ENCODE measurements around the gene ACAN. TPM values are rescaled to one million over a fixed set of nuclear protein-coding genes. Genes with fewer than 3 reads are reported as not detected.

The ACAN gene
- total and polyA plus RNA-seq, 2 of the 8 experiments (the other 6 are each of a cell fraction or from before 2014, with no cell fraction given), result 0.71 to 0.73 TPM

GRCh38 chr15:88791637-88792036 lies 11.6 kb upstream of the ACAN start (continued):
- TF ChIP-seq BRCA1 (IDR thresholded peaks at IDR 0.05; ENCODE audit: low read depth, low read length) (no peak), EGR1 (IDR thresholded peaks at IDR 0.05; ENCODE audit: borderline replicate concordance, low read depth, low read length) (no peak), CBX5 (IDR thresholded peaks at IDR 0.05; ENCODE audit: low read depth, low read length) (no peak), SAP30 (IDR thresholded peaks at IDR 0.05; ENCODE audit: insufficient read depth, insufficient replicate concordance, low read length) (no peak), TEAD4 (IDR thresholded peaks at IDR 0.05; ENCODE audit: low read depth, low read length) (no peak), RFX5 (IDR thresholded peaks at IDR 0.05; ENCODE audit: borderline replicate concordance, low read depth, low read length) (no peak)
